HepG2 (cell line): ENCODE measurements around the gene RASSF7. TPM values are rescaled to one million over a fixed set of nuclear protein-coding genes. Genes with fewer than 3 reads are reported as not detected.

Experiments used
- ATF4 ChIP-seq, 2 experiments: fragments of 450-650 bp in 1 of 2; sonication (generic) in 1 of 2; formaldehyde crosslinking; IDR thresholded peaks; 2 replicates each; pipeline versions ENCODE4 v1.5.0 to v1.8.0; 2020 to 2022; ENCODE audit warnings: mild to moderate bottlenecking in 1 of 2, missing genetic modification reagents in 1 of 2
- ATF7-NPFF ChIP-seq: sonication (generic); formaldehyde crosslinking; IDR thresholded peaks from 2 replicates; pipeline ENCODE4 v1.8.1; 2023; ENCODE audit warnings: mild to moderate bottlenecking, low read depth, missing genetic modification reagents, moderate library complexity
- BATF2 ChIP-seq: sonication (generic); formaldehyde crosslinking; IDR thresholded peaks from 2 replicates; pipeline ENCODE4 v1.8.0; 2022; ENCODE audit warnings: mild to moderate bottlenecking, missing genetic modification reagents, moderate library complexity
- FOXP1 ChIP-seq, 2 experiments: fragments of 450-650 bp in 1 of 2; IDR thresholded peaks; 2 replicates each; pipeline ENCODE4 v1.6.1; 2017 to 2018; ENCODE audit warnings: antibody characterized with exemption in 1 of 2
- GRHL1 ChIP-seq: sonication (generic); formaldehyde crosslinking; conservative IDR thresholded peaks from 2 replicates; pipeline ENCODE4 v1.8.0; 2022; ENCODE audit warnings: missing genetic modification reagents
- MEIS2 ChIP-seq: sonication (generic); formaldehyde crosslinking; IDR thresholded peaks from 2 replicates; pipeline ENCODE4 v1.9.0; 2021; ENCODE audit warnings: mild to moderate bottlenecking, missing genetic modification reagents
- MXD4 ChIP-seq: IDR thresholded peaks from 2 replicates; pipeline ENCODE4 v1.6.1; 2016; ENCODE audit warnings: mild to moderate bottlenecking, missing biosample characterization, missing genetic modification reagents
- NFKB2 ChIP-seq: sonication (generic); formaldehyde crosslinking; IDR thresholded peaks from 2 replicates; pipeline ENCODE4 v1.4.0; 2020; ENCODE audit warnings: missing genetic modification reagents, borderline replicate concordance
- PRDM4 ChIP-seq: sonication (generic); formaldehyde crosslinking; IDR thresholded peaks from 2 replicates; pipeline ENCODE4 v1.9.0; 2021; ENCODE audit warnings: missing genetic modification reagents, borderline replicate concordance
- SUZ12 ChIP-seq: fragments of 150-350 bp; IDR thresholded peaks from 2 replicates; pipeline ENCODE4 v1.6.1; 2014; ENCODE audit warnings: low read depth, low read length
- XRCC5 ChIP-seq: fragments of 200-400 bp; formaldehyde crosslinking; optimal IDR thresholded peaks from 2 replicates; pipeline ENCODE3; 2017; ENCODE audit warnings: mild to moderate bottlenecking, low read length
- ZNF430 ChIP-seq: sonication (generic); formaldehyde crosslinking; IDR thresholded peaks from 2 replicates; pipeline ENCODE4 v1.9.0; 2021; ENCODE audit warnings: mild to moderate bottlenecking, missing genetic modification reagents
- ZNF687 ChIP-seq: sonication (generic); formaldehyde crosslinking; IDR thresholded peaks from 2 replicates; pipeline ENCODE4 v1.5.1; 2020; ENCODE audit warnings: mild to moderate bottlenecking, missing genetic modification reagents, moderate library complexity
- ZNF746 ChIP-seq: sonication (generic); formaldehyde crosslinking; IDR thresholded peaks from 2 replicates; pipeline ENCODE4 v1.8.0; 2022; ENCODE audit warnings: mild to moderate bottlenecking, missing genetic modification reagents
- ZNF747 ChIP-seq: sonication (generic); formaldehyde crosslinking; IDR thresholded peaks from 2 replicates; pipeline ENCODE4 v1.8.1; 2023; ENCODE audit warnings: missing genetic modification reagents, mild to moderate bottlenecking, borderline replicate concordance
- polyA plus RNA-seq, 8 experiments: library from polyadenylated mRNA; depleted of rRNA in 3 of 8; stranded (reverse) in 7 of 8; unstranded in 1 of 8; fragments of >200 nt; fragmentation: Illumina TruSeq in 4 of 8; extraction: Trizol in 4 of 8; gene quantifications; 2 replicates each; pipeline versions ENCODE4 v1.2.1 to v1.2.3, GENCODE V29; 2011 to 2016; ENCODE audit warnings: low read depth in 4 of 8, missing spikeins in 1 of 8, mixed read lengths in 1 of 8; ENCODE audit not compliant: insufficient read depth in 1 of 8
- total RNA-seq, 5 experiments: library from RNA; depleted of rRNA; stranded (reverse); fragments of >200 nt; fragmentation: Illumina TruSeq; extraction: Trizol; gene quantifications; 2 replicates each; pipeline ENCODE4 v1.2.3, GENCODE V29; 2016; ENCODE audit warnings: low read depth in 1 of 5

RASSF7 gene
- total and polyA plus RNA-seq, 2 of the 13 experiments (the other 11 are each of a cell fraction or from before 2014, with no cell fraction given): 20.2 to 28.6 TPM

- TF ChIP-seq XRCC5 (peak; percentile 71), SUZ12 (no peak), MXD4 (CRISPR knock-in tag) (peak; percentile 81), ZNF687 (CRISPR knock-in tag) (peak; percentile 86), ZNF747 (CRISPR knock-in tag) (no peak), ZNF746 (CRISPR knock-in tag) (peak; percentile 61; the same call in 1 of the 2 replicates), FOXP1 (IDR thresholded peaks at IDR 0.05) (no peak), FOXP1 (CRISPR knock-in tag; IDR thresholded peaks at IDR 0.05) (peak; percentile 25; the same call in 1 of the 2 replicates), GRHL1 (CRISPR knock-in tag) (no peak), ATF4 (CRISPR knock-in tag; IDR thresholded peaks at IDR 0.05) (peak in 1 of 2 experiments; percentile 97; a peak in 2 of 4 replicates), MEIS2 (CRISPR knock-in tag) (peak; percentile 49; the same call in 1 of the 2 replicates), ATF7-NPFF (peak; percentile 37; the same call in 1 of the 2 replicates), NFKB2 (CRISPR knock-in tag) (no peak), ZNF430 (CRISPR knock-in tag) (peak; percentile 13; the same call in 1 of the 2 replicates), PRDM4 (CRISPR knock-in tag) (no peak), BATF2 (no peak)
Observed at GRCh38 chr11:587978-588380, 27.2 kb downstream of the RASSF7 start (continued).
